ENCODE measurements around the gene AARS2.

DNA sequence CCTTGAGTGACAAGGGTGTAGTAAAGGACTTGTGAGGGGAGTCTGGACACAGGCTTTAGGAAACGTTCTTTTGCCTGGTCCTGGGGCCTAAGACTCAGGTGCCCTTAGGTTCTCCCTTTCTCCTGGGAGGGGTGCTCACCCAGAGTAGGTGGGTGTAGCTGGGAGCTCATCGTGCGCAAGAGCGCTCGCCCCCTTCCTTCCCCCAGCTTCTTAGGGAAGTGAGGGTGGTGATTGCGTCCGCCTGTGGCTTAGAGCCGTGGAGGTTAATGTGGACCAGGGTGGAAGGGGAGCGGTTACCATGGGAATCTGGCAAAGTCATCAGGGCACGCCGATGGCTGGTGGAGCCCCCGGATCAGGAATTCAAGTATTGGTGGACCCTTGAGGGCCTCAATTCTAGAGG lies 3.3 kb upstream of the AARS2 start:
- TF ChIP-seq ETV6 (conservative IDR thresholded peaks at IDR 0.05 in 1 of 2, IDR thresholded peaks at IDR 0.05 in 1 of 2; ENCODE audit: borderline replicate concordance in 1 of 2, low read depth in 1 of 2) (no peak), NRF1 (conservative IDR thresholded peaks at IDR 0.05; ENCODE audit: low read depth, low read length) (no peak), POLR2A (IDR thresholded peaks at IDR 0.05; ENCODE audit: low read depth, low read length) (no peak), SIN3A (IDR thresholded peaks at IDR 0.05; ENCODE audit: low read depth, low read length) (no peak), BACH1 (IDR thresholded peaks at IDR 0.05; ENCODE audit: borderline replicate concordance) (no peak), SREBF1 (IDR thresholded peaks at IDR 0.05; ENCODE audit: low read length) (no peak), JUND (IDR thresholded peaks at IDR 0.05; ENCODE audit: low read depth, low read length) (no peak), RELA (IDR thresholded peaks at IDR 0.05; ENCODE audit: borderline replicate concordance, partially characterized antibody) (no peak)
- TF ChIP-seq, protein P1, sequence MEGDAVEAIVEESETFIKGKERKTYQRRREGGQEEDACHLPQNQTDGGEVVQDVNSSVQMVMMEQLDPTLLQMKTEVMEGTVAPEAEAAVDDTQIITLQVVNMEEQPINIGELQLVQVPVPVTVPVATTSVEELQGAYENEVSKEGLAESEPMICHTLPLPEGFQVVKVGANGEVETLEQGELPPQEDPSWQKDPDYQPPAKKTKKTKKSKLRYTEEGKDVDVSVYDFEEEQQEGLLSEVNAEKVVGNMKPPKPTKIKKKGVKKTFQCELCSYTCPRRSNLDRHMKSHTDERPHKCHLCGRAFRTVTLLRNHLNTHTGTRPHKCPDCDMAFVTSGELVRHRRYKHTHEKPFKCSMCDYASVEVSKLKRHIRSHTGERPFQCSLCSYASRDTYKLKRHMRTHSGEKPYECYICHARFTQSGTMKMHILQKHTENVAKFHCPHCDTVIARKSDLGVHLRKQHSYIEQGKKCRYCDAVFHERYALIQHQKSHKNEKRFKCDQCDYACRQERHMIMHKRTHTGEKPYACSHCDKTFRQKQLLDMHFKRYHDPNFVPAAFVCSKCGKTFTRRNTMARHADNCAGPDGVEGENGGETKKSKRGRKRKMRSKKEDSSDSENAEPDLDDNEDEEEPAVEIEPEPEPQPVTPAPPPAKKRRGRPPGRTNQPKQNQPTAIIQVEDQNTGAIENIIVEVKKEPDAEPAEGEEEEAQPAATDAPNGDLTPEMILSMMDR (IDR thresholded peaks at IDR 0.05 in 2 of 3, conservative IDR thresholded peaks at IDR 0.05 in 1 of 3; ENCODE audit: control insufficient read depth in 2 of 3, extremely low read depth in 1 of 3, insufficient read depth in 1 of 3, low read depth in 3 of 3, low read length in 3 of 3) = no peak
- TF ChIP-seq, protein P2, sequence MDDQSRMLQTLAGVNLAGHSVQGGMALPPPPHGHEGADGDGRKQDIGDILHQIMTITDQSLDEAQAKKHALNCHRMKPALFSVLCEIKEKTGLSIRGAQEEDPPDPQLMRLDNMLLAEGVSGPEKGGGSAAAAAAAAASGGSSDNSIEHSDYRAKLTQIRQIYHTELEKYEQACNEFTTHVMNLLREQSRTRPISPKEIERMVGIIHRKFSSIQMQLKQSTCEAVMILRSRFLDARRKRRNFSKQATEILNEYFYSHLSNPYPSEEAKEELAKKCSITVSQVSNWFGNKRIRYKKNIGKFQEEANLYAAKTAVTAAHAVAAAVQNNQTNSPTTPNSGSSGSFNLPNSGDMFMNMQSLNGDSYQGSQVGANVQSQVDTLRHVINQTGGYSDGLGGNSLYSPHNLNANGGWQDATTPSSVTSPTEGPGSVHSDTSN (IDR thresholded peaks at IDR 0.05; ENCODE audit: insufficient replicate concordance, low read depth, low read length) = no peak
- TF ChIP-seq, protein P3, sequence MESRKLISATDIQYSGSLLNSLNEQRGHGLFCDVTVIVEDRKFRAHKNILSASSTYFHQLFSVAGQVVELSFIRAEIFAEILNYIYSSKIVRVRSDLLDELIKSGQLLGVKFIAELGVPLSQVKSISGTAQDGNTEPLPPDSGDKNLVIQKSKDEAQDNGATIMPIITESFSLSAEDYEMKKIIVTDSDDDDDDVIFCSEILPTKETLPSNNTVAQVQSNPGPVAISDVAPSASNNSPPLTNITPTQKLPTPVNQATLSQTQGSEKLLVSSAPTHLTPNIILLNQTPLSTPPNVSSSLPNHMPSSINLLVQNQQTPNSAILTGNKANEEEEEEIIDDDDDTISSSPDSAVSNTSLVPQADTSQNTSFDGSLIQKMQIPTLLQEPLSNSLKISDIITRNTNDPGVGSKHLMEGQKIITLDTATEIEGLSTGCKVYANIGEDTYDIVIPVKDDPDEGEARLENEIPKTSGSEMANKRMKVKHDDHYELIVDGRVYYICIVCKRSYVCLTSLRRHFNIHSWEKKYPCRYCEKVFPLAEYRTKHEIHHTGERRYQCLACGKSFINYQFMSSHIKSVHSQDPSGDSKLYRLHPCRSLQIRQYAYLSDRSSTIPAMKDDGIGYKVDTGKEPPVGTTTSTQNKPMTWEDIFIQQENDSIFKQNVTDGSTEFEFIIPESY (IDR thresholded peaks at IDR 0.05) = no peak
